ENCODE measurements around the gene RABGEF1.
"Not testable (repeated sequence)": the region's sequence is repeated elsewhere in the genome, so short reads cannot be mapped to it uniquely, and the experiment has no call there.

- not testable (repeated sequence) for TF ChIP-seq ARNT (IDR thresholded peaks at IDR 0.05); SP1 (IDR thresholded peaks at IDR 0.05); LEF1 (IDR thresholded peaks at IDR 0.05; ENCODE audit: borderline replicate concordance); NFRKB (IDR thresholded peaks at IDR 0.05); FOXM1 (IDR thresholded peaks at IDR 0.05; ENCODE audit: borderline replicate concordance); FOXK2 (IDR thresholded peaks at IDR 0.05); ZNF384 (IDR thresholded peaks at IDR 0.05); SUZ12 (IDR thresholded peaks at IDR 0.05); BHLHE40 (IDR thresholded peaks at IDR 0.05; ENCODE audit: borderline replicate concordance); ELF4 (IDR thresholded peaks at IDR 0.05); FOXA1 (IDR thresholded peaks at IDR 0.05); TARDBP (IDR thresholded peaks at IDR 0.05); L3MBTL2 (conservative IDR thresholded peaks at IDR 0.05); HDGF (IDR thresholded peaks at IDR 0.05; ENCODE audit: borderline replicate concordance)
These were observed 43.5 kb downstream of the RABGEF1 start for GRCh38 chr7:66783887-66784595.

Measured in HEK293T (cell line).